ENCODE results near the gene EVA1C. TPM values are rescaled to one million over a fixed set of nuclear protein-coding genes. Genes with fewer than 3 reads are reported as not detected.

Gene EVA1C
- polyA plus RNA-seq, 1 of the 3 experiments (the other 2 are of a cell fraction) = 10.1 TPM

DNA sequence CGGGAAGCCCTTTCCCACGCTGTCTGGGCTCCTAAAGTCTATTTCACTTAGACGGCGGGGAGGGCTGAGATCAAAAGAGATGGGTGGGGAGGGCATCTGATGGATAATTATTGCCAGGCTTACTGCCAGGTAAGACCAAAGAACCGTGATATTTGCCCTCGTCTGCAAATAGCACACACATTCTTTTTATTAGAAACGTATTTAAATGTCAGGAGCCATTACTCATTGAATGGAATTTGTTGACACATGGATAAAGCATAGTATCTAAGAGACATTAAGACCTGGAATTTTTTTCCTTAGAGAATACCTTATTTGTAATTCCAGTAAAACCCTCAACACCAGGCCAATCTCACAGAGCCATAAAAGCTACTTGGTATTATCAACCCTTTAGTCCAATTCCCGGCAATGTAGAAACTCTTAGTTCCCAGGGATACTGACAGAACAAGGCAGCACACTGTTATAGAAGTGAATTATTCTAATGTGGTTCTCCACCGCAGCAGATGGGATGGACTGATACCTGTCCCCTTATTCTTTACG is 30.3 kb upstream of the EVA1C start (continued):
- TF ChIP-seq, protein P1, sequence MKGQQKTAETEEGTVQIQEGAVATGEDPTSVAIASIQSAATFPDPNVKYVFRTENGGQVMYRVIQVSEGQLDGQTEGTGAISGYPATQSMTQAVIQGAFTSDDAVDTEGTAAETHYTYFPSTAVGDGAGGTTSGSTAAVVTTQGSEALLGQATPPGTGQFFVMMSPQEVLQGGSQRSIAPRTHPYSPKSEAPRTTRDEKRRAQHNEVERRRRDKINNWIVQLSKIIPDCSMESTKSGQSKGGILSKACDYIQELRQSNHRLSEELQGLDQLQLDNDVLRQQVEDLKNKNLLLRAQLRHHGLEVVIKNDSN (IDR thresholded peaks at IDR 0.05; ENCODE audit: borderline replicate concordance, low read depth) = no peak
- TF ChIP-seq, protein P2, sequence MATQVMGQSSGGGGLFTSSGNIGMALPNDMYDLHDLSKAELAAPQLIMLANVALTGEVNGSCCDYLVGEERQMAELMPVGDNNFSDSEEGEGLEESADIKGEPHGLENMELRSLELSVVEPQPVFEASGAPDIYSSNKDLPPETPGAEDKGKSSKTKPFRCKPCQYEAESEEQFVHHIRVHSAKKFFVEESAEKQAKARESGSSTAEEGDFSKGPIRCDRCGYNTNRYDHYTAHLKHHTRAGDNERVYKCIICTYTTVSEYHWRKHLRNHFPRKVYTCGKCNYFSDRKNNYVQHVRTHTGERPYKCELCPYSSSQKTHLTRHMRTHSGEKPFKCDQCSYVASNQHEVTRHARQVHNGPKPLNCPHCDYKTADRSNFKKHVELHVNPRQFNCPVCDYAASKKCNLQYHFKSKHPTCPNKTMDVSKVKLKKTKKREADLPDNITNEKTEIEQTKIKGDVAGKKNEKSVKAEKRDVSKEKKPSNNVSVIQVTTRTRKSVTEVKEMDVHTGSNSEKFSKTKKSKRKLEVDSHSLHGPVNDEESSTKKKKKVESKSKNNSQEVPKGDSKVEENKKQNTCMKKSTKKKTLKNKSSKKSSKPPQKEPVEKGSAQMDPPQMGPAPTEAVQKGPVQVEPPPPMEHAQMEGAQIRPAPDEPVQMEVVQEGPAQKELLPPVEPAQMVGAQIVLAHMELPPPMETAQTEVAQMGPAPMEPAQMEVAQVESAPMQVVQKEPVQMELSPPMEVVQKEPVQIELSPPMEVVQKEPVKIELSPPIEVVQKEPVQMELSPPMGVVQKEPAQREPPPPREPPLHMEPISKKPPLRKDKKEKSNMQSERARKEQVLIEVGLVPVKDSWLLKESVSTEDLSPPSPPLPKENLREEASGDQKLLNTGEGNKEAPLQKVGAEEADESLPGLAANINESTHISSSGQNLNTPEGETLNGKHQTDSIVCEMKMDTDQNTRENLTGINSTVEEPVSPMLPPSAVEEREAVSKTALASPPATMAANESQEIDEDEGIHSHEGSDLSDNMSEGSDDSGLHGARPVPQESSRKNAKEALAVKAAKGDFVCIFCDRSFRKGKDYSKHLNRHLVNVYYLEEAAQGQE (IDR thresholded peaks at IDR 0.05; ENCODE audit: low read depth, low read length) = no peak
- TF ChIP-seq EZH2phosphoT487 (IDR thresholded peaks at IDR 0.05; ENCODE audit: borderline replicate concordance, low read depth) (no peak), JUND (IDR thresholded peaks at IDR 0.05) (peak; percentile 40), FOSL2 (IDR thresholded peaks at IDR 0.05; ENCODE audit: borderline replicate concordance, low read depth) (no peak), GATA2 (CRISPR knock-in tag; IDR thresholded peaks at IDR 0.05) (no peak), NFIC (IDR thresholded peaks at IDR 0.05; ENCODE audit: borderline replicate concordance) (no peak), EP300 (IDR thresholded peaks at IDR 0.05; ENCODE audit: borderline replicate concordance in 1 of 2, low read depth in 1 of 2, low read length in 1 of 2) (0 out of 4 replicates have a peak, but pooled peaks of 1 of the 2 experiments have one; percentile 22), SMC3 (IDR thresholded peaks at IDR 0.05; ENCODE audit: low read depth, low read length) (no peak), RAD21 (IDR thresholded peaks at IDR 0.05; ENCODE audit: low read length) (no peak), RCOR1 (IDR thresholded peaks at IDR 0.05; ENCODE audit: low read length) (no peak), GABPA (IDR thresholded peaks at IDR 0.05; ENCODE audit: low read depth) (no peak)
- TF ChIP-seq, protein P3, sequence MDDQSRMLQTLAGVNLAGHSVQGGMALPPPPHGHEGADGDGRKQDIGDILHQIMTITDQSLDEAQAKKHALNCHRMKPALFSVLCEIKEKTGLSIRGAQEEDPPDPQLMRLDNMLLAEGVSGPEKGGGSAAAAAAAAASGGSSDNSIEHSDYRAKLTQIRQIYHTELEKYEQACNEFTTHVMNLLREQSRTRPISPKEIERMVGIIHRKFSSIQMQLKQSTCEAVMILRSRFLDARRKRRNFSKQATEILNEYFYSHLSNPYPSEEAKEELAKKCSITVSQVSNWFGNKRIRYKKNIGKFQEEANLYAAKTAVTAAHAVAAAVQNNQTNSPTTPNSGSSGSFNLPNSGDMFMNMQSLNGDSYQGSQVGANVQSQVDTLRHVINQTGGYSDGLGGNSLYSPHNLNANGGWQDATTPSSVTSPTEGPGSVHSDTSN (IDR thresholded peaks at IDR 0.05) = peak; percentile 58
- TF ChIP-seq, protein P4, sequence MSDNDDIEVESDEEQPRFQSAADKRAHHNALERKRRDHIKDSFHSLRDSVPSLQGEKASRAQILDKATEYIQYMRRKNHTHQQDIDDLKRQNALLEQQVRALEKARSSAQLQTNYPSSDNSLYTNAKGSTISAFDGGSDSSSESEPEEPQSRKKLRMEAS (IDR thresholded peaks at IDR 0.05; ENCODE audit: low read depth) = no peak

DNA sequence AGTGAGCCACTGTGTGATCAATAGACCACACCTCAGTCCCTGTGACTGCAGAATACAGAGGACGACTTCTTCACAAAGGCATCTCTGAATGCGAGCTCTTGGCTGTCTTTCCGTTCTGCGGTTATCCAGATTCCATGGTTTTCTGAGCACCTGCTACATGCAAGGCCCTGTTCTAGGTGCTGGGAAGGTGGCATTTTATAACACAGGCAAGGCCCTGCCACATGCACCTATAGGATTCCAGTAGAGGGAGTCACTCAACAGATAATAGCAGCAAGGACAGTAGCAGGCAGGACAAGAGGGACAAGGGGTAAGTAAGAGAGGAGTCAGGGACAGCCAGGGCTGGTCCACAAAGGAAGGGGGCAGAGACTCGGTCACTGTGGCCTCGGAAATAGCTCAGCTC is 28.7 kb upstream of the EVA1C start:
- H3K27ac ChIP-seq (ENCODE audit: low read depth in 2 of 2, low read length in 1 of 2) = peak overlapping the region in 1 of 2 experiments; percentile 82; a peak in 2 of 4 replicates
- no peak overlapping the region for H2AFZ ChIP-seq (ENCODE audit: low read depth)
- H3K9me3 ChIP-seq = no peaks in the 10 kb centered on the region
- peaks cover 24 to 29% of the 10 kb centered on the region in 2 experiments for H3K4me1 ChIP-seq (ENCODE audit: control insufficient read depth in 1 of 2, insufficient read depth in 2 of 2, low read depth in 1 of 2, low read length in 1 of 2)
- H3K9ac ChIP-seq = no peak overlapping the region
- no peak for DNase-seq
- no peaks in the 10 kb centered on the region for H3K27me3 ChIP-seq (ENCODE audit: insufficient read depth)
- peaks cover 18% of the 10 kb centered on the region for H4K20me1 ChIP-seq (ENCODE audit: insufficient read depth)
- peaks cover 56 to 66% of the 10 kb centered on the region in 2 experiments for H3K36me3 ChIP-seq (replicated peaks in 1 of 2; ENCODE audit: control insufficient read depth in 1 of 2, insufficient read depth in 2 of 2, low read length in 1 of 2)
- TF ChIP-seq RAD21 (IDR thresholded peaks at IDR 0.05; ENCODE audit: low read length) = no peak
- TF ChIP-seq, protein P5, sequence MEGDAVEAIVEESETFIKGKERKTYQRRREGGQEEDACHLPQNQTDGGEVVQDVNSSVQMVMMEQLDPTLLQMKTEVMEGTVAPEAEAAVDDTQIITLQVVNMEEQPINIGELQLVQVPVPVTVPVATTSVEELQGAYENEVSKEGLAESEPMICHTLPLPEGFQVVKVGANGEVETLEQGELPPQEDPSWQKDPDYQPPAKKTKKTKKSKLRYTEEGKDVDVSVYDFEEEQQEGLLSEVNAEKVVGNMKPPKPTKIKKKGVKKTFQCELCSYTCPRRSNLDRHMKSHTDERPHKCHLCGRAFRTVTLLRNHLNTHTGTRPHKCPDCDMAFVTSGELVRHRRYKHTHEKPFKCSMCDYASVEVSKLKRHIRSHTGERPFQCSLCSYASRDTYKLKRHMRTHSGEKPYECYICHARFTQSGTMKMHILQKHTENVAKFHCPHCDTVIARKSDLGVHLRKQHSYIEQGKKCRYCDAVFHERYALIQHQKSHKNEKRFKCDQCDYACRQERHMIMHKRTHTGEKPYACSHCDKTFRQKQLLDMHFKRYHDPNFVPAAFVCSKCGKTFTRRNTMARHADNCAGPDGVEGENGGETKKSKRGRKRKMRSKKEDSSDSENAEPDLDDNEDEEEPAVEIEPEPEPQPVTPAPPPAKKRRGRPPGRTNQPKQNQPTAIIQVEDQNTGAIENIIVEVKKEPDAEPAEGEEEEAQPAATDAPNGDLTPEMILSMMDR (IDR thresholded peaks at IDR 0.05) = peak; percentile 9; the same call in 1 of the 2 replicates
- no peak overlapping the region for H3K4me3 ChIP-seq (ENCODE audit: low read depth in 2 of 2, low read length in 1 of 2)
- POLR2A ChIA-PET = no interaction called here
- no peaks in the 10 kb centered on the region for H3K9me2 ChIP-seq
- H3F3A ChIP-seq (replicated peaks; ENCODE audit: insufficient read depth) = peaks cover 10% of the 10 kb centered on the region
- no peak overlapping the region for H3K4me2 ChIP-seq
- WGBS (ENCODE audit: low lambda C conversion rate) = 96% methylated on average over 6 of the region's 6 CpGs
- H3K79me2 ChIP-seq (ENCODE audit: insufficient read depth) = peaks cover 90% of the 10 kb centered on the region
- CTCF ChIA-PET = interaction anchor here (1.3 to 1.4 kb wide), 2 partner anchors 186 to 216 kb away, joined by 5 to 6 read pairs; no protein-coding TSS in a partner anchor
